Measurements from ENCODE around the gene SYNJ2.
"Not testable (repeated sequence)": the region's sequence is repeated elsewhere in the genome, so short reads cannot be mapped to it uniquely, and the experiment has no call there.

The SYNJ2 gene

DNA sequence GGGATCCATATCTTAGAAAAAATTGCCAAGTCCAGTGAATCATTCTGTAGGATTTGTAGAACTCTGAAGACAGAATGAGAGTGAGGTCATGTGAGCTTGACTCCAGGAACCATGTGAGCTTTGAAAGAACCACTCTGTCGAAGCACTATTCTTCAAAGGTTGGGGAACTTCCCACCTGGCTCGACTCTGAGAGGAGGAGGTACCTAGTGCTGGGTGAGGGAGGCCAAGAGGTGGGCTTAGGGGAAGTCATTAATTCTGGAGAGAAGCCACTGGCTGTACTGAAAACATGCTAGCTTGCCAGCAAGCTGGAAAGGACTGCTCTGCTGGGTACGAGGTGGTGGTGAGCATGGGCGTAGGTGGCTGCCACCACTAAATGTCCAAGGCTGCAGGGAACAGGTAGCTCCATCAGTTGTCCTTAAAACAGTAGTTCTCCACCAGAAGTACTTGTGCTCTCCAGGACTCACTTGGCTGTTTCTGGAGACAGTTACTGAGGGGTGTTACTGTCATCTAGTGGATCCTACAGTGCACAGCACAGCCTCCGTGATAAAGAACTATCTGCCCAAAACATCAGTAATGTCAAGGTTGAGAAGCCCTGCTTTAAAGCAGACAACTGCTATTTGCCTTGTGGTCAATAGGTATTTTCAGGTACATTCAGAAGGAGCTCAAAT, 34.7 kb upstream of the SYNJ2 start:
- no peak overlapping the region for H2BK12ac ChIP-seq (ENCODE audit: low read length)
- H2AK5ac ChIP-seq (ENCODE audit: low read depth, low read length): no peak overlapping the region
- H2BK120ac ChIP-seq (ENCODE audit: low read depth, low read length): no peak overlapping the region
- no peak overlapping the region for H3K9ac ChIP-seq (ENCODE audit: low read depth, low read length, poor library complexity)
- no peak overlapping the region for H4K8ac ChIP-seq (ENCODE audit: low read depth, low read length)
- no peaks in the 10 kb centered on the region for H3K79me1 ChIP-seq (ENCODE audit: low read depth, low read length)
- no peak overlapping the region for H3K27ac ChIP-seq (replicated peaks; ENCODE audit: low read length)
- H2BK5ac ChIP-seq (ENCODE audit: low read length): no peak overlapping the region
- no peak overlapping the region for H3K14ac ChIP-seq (ENCODE audit: low read length)
- no CpG with 5 or more reads among the region's 5 CpGs for WGBS, 2 donors (ENCODE audit: extremely low coverage in 2 of 2, insufficient read length in 2 of 2, insufficient replicate concordance in 1 of 2)
- no peak overlapping the region for H4K91ac ChIP-seq (ENCODE audit: low read depth, low read length, poor library complexity)
- H3K4me1 ChIP-seq (ENCODE audit: control insufficient read depth in 2 of 2, insufficient read depth in 1 of 2, low read depth in 1 of 2, low read length in 2 of 2): no peaks in the 10 kb centered on the region
- peaks cover 18 to 39% of the 10 kb centered on the region in 2 donors for H3K36me3 ChIP-seq (replicated peaks in 1 of 2; ENCODE audit: control insufficient read depth in 2 of 2, insufficient read depth in 2 of 2, low read length in 2 of 2)
- H3K4ac ChIP-seq (ENCODE audit: low read length): no peak overlapping the region
- H3K4me2 ChIP-seq (ENCODE audit: insufficient read depth, low read length, poor library complexity, severe bottlenecking): no peak overlapping the region
- H3K23ac ChIP-seq (ENCODE audit: low read depth, low read length, poor library complexity): peak overlapping the region; percentile 9
- no peak overlapping the region for H2AFZ ChIP-seq (ENCODE audit: low read length)
- no peaks in the 10 kb centered on the region for H3K27me3 ChIP-seq (ENCODE audit: control insufficient read depth in 3 of 3, insufficient read depth in 3 of 3, low read depth in 1 of 3, low read length in 3 of 3)
- no peak overlapping the region for H3K4me3 ChIP-seq (ENCODE audit: low read length in 2 of 2)
- H2BK15ac ChIP-seq (ENCODE audit: low read length): no peak overlapping the region
- H3K18ac ChIP-seq (ENCODE audit: low read length): no peak overlapping the region
- no peak for DNase-seq (ENCODE audit: low spot score)
- H3K9me3 ChIP-seq (replicated peaks in 1 of 2; ENCODE audit: control insufficient read depth in 2 of 2, insufficient read depth in 1 of 2, low read depth in 1 of 2, low read length in 2 of 2): peaks cover 0 to 3% of the 10 kb centered on the region in 2 donors

DNA sequence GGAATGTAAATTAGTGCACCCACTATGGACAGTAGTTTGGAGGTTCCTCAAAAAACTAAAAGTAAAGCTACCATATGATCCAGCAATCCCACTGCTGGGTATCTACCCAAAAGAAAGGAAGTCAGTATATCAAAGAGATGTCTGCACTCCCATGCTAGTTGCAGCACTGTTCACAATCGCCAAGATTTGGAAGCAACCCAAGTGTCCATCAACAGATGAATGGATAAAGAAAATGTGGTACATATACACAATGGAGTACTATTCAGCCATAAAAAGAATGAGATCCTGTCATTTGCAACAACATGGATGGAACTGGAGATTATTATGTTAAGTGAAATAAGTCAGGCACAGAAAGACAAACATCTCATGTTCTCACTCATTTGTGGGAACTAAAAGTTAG, 30.8 kb upstream of the SYNJ2 start:
- not testable (repeated sequence) for H2BK5ac ChIP-seq (ENCODE audit: low read length); H3K27ac ChIP-seq (replicated peaks; ENCODE audit: low read length); H3K9me3 ChIP-seq (replicated peaks in 1 of 2; ENCODE audit: control insufficient read depth in 2 of 2, insufficient read depth in 1 of 2, low read depth in 1 of 2, low read length in 2 of 2); H4K8ac ChIP-seq (ENCODE audit: low read depth, low read length); H3K4me2 ChIP-seq (ENCODE audit: insufficient read depth, low read length, poor library complexity, severe bottlenecking); H3K36me3 ChIP-seq (replicated peaks in 1 of 2; ENCODE audit: control insufficient read depth in 2 of 2, insufficient read depth in 2 of 2, low read length in 2 of 2); H3K23ac ChIP-seq (ENCODE audit: low read depth, low read length, poor library complexity); H2AFZ ChIP-seq (ENCODE audit: low read length); H2BK15ac ChIP-seq (ENCODE audit: low read length); H3K79me1 ChIP-seq (ENCODE audit: low read depth, low read length); H2BK12ac ChIP-seq (ENCODE audit: low read length); H3K4me1 ChIP-seq (ENCODE audit: control insufficient read depth in 2 of 2, insufficient read depth in 1 of 2, low read depth in 1 of 2, low read length in 2 of 2); H3K27me3 ChIP-seq (ENCODE audit: control insufficient read depth in 3 of 3, insufficient read depth in 3 of 3, low read depth in 1 of 3, low read length in 3 of 3); H3K18ac ChIP-seq (ENCODE audit: low read length); H3K4ac ChIP-seq (ENCODE audit: low read length); H3K14ac ChIP-seq (ENCODE audit: low read length); DNase-seq (ENCODE audit: low spot score); H3K4me3 ChIP-seq (ENCODE audit: low read length in 2 of 2); H3K9ac ChIP-seq (ENCODE audit: low read depth, low read length, poor library complexity); H2AK5ac ChIP-seq (ENCODE audit: low read depth, low read length); H4K91ac ChIP-seq (ENCODE audit: low read depth, low read length, poor library complexity); H2BK120ac ChIP-seq (ENCODE audit: low read depth, low read length)
- WGBS, 2 donors (ENCODE audit: extremely low coverage in 2 of 2, insufficient read length in 2 of 2, insufficient replicate concordance in 1 of 2): no CpG with 5 or more reads among the region's 1 CpG

DNA sequence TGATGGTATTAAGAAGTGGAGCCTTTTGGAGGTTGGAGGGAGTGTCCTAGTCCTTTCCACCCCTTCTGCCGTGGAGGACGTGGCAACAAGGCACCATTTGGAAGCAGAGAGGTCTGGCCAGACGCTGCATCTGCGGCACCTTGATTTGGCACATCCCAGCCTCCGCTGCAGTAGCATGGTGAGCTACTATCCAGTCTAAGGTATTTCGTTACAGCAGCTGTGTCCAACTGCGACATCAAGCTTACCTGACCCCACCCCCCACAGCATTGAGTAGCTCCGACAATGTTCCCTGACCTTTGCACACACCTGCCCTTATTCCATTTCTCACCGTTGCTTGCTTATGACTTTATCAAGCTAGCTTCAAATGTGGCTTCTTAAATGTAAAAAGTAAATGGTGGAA, 29.8 kb upstream of the SYNJ2 start:
- Histone ChIP-seq H2BK15ac (ENCODE audit: low read length) (no peak overlapping the region), H4K8ac (ENCODE audit: low read depth, low read length) (no peak overlapping the region), H3K4me3 (ENCODE audit: low read length in 2 of 2) (no peak overlapping the region), H2BK12ac (ENCODE audit: low read length) (no peak overlapping the region), H3K27ac (replicated peaks; ENCODE audit: low read length) (no peak overlapping the region), H2AFZ (ENCODE audit: low read length) (no peak overlapping the region), H2BK120ac (ENCODE audit: low read depth, low read length) (no peak overlapping the region), H3K9me3 (replicated peaks in 1 of 2; ENCODE audit: control insufficient read depth in 2 of 2, insufficient read depth in 1 of 2, low read depth in 1 of 2, low read length in 2 of 2) (peaks cover 0 to 3% of the 10 kb centered on the region in 2 donors), H3K4ac (ENCODE audit: low read length) (no peak overlapping the region), H3K36me3 (replicated peaks in 1 of 2; ENCODE audit: control insufficient read depth in 2 of 2, insufficient read depth in 2 of 2, low read length in 2 of 2) (no peaks in the 10 kb centered on the region), H3K79me1 (ENCODE audit: low read depth, low read length) (no peaks in the 10 kb centered on the region), H3K18ac (ENCODE audit: low read length) (no peak overlapping the region), H3K14ac (ENCODE audit: low read length) (no peak overlapping the region), H3K23ac (ENCODE audit: low read depth, low read length, poor library complexity) (no peak overlapping the region), H2AK5ac (ENCODE audit: low read depth, low read length) (no peak overlapping the region), H3K9ac (ENCODE audit: low read depth, low read length, poor library complexity) (no peak overlapping the region), H3K4me1 (ENCODE audit: control insufficient read depth in 2 of 2, insufficient read depth in 1 of 2, low read depth in 1 of 2, low read length in 2 of 2) (peaks cover 0 to 6% of the 10 kb centered on the region in 2 donors), H3K4me2 (ENCODE audit: insufficient read depth, low read length, poor library complexity, severe bottlenecking) (no peak overlapping the region), H4K91ac (ENCODE audit: low read depth, low read length, poor library complexity) (no peak overlapping the region), H2BK5ac (ENCODE audit: low read length) (no peak overlapping the region), H3K27me3 (ENCODE audit: control insufficient read depth in 3 of 3, insufficient read depth in 3 of 3, low read depth in 1 of 3, low read length in 3 of 3) (no peaks in the 10 kb centered on the region)
- no peak for DNase-seq (ENCODE audit: low spot score)
- WGBS, 2 donors (ENCODE audit: extremely low coverage in 2 of 2, insufficient read length in 2 of 2, insufficient replicate concordance in 1 of 2): no CpG with 5 or more reads among the region's 9 CpGs

DNA sequence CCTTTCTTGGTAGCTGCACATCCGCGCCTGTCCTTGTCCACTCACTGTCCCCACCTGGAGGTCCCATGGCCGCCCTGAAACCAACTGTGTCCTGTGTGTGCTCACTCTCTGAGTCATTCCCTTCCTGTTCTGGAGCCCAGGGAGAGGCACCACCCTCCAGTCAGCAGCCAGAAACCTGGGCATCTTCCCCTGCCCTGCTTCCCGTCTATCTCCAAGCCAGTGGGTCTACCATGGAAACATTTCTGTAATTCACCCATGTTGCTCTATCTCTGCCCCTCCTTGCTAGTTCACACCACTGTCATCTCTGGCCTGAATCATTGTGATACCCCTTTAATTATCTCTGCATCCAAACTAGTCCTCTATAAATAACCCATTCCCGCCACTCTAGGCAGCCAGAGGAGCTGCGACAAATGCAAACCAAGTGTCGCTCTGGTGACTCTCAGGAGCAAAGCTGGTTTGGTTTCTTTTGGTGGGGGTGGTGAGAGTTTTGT, 28.8 kb upstream of the SYNJ2 start:
- no peak overlapping the region for H2AFZ ChIP-seq (ENCODE audit: low read length)
- H3K9ac ChIP-seq (ENCODE audit: low read depth, low read length, poor library complexity): no peak overlapping the region
- H2AK5ac ChIP-seq (ENCODE audit: low read depth, low read length): peak overlapping the region; percentile 81
- peaks cover 0 to 3% of the 10 kb centered on the region in 2 donors for H3K9me3 ChIP-seq (replicated peaks in 1 of 2; ENCODE audit: control insufficient read depth in 2 of 2, insufficient read depth in 1 of 2, low read depth in 1 of 2, low read length in 2 of 2)
- no peak overlapping the region for H4K8ac ChIP-seq (ENCODE audit: low read depth, low read length)
- WGBS, 2 donors (ENCODE audit: extremely low coverage in 2 of 2, insufficient read length in 2 of 2, insufficient replicate concordance in 1 of 2): no CpG with 5 or more reads among the region's 7 CpGs
- no peak overlapping the region for H3K4me2 ChIP-seq (ENCODE audit: insufficient read depth, low read length, poor library complexity, severe bottlenecking)
- H4K91ac ChIP-seq (ENCODE audit: low read depth, low read length, poor library complexity): no peak overlapping the region
- H2BK12ac ChIP-seq (ENCODE audit: low read length): no peak overlapping the region
- no peaks in the 10 kb centered on the region for H3K36me3 ChIP-seq (replicated peaks in 1 of 2; ENCODE audit: control insufficient read depth in 2 of 2, insufficient read depth in 2 of 2, low read length in 2 of 2)
- no peak overlapping the region for H2BK120ac ChIP-seq (ENCODE audit: low read depth, low read length)
- no peak for DNase-seq (ENCODE audit: low spot score)
- H2BK5ac ChIP-seq (ENCODE audit: low read length): no peak overlapping the region
- peak overlapping the region; percentile 27 for H3K18ac ChIP-seq (ENCODE audit: low read length)
- H3K23ac ChIP-seq (ENCODE audit: low read depth, low read length, poor library complexity): peak overlapping the region; percentile 65
- no peak overlapping the region for H2BK15ac ChIP-seq (ENCODE audit: low read length)
- H3K4me3 ChIP-seq (ENCODE audit: low read length in 2 of 2): no peak overlapping the region
- H3K79me1 ChIP-seq (ENCODE audit: low read depth, low read length): no peaks in the 10 kb centered on the region
- H3K4ac ChIP-seq (ENCODE audit: low read length): no peak overlapping the region
- peak overlapping the region; percentile 17 for H3K14ac ChIP-seq (ENCODE audit: low read length)
- H3K4me1 ChIP-seq (ENCODE audit: control insufficient read depth in 2 of 2, insufficient read depth in 1 of 2, low read depth in 1 of 2, low read length in 2 of 2): peaks cover 0 to 6% of the 10 kb centered on the region in 2 donors
- no peak overlapping the region for H3K27ac ChIP-seq (replicated peaks; ENCODE audit: low read length)
- H3K27me3 ChIP-seq (ENCODE audit: control insufficient read depth in 3 of 3, insufficient read depth in 3 of 3, low read depth in 1 of 3, low read length in 3 of 3): no peaks in the 10 kb centered on the region
